H1 (cell line): ENCODE measurements around the gene STARD6. TPM values are rescaled to one million over a fixed set of nuclear protein-coding genes. Genes with fewer than 3 reads are reported as not detected.

Experiments used
- CHD2 ChIP-seq: IDR thresholded peaks from 2 replicates; pipeline ENCODE4 v1.6.1; 2012; ENCODE audit warnings: low read length, improper control_type of control experiment
- CHD7 ChIP-seq: fragments of 300-600 bp; sonication (generic); IDR thresholded peaks from 2 replicates; pipeline ENCODE4 v1.7.1; 2012; ENCODE audit warnings: low read length, moderate library complexity, mild to moderate bottlenecking, inconsistent platforms; ENCODE audit not compliant: insufficient replicate concordance
- HDAC6 ChIP-seq: IDR thresholded peaks from one replicate; pipeline ENCODE4 v1.7.1; 2012; ENCODE audit warnings: low read depth, mild to moderate bottlenecking, inconsistent platforms, low read length, moderate library complexity
- JUN ChIP-seq: IDR thresholded peaks from 2 replicates; pipeline ENCODE4 v1.6.1; 2011; ENCODE audit warnings: low read depth, mild to moderate bottlenecking, improper control_type of control experiment, low read length
- SRF ChIP-seq: IDR thresholded peaks from 2 replicates; pipeline ENCODE4 v1.6.1; 2011; ENCODE audit warnings: mild to moderate bottlenecking, low read depth, low read length, moderate library complexity
- TAF1 ChIP-seq: IDR thresholded peaks from 2 replicates; pipeline ENCODE4 v1.6.1; 2011; ENCODE audit warnings: mild to moderate bottlenecking, low read depth, low read length
- polyA plus RNA-seq, 7 experiments: library from polyadenylated mRNA; depleted of rRNA in 3 of 7; stranded (reverse) in 5 of 7; unstranded in 2 of 7; fragments of >200 nt in 5 of 7; fragments of 200-250 nt in 2 of 7; gene quantifications; 1 replicate in 5 of 7; 2 replicates in 1 of 7; 4 replicates in 1 of 7; pipeline versions ENCODE4 v1.2.1 to v1.2.3, GENCODE V29; 2011 to 2013; ENCODE audit warnings: missing spikeins in 2 of 7, mixed read lengths in 2 of 7
- total RNA-seq: library from RNA; stranded (reverse); fragmentation: NEBNext Ultra II Directional; extraction: Animal tissue kit (Norgen Biotek cat#: 25700); gene quantifications from 2 replicates; pipeline ENCODE4 v1.2.1, GENCODE V29; 2021

STARD6 gene
- total and polyA plus RNA-seq, 2 of the 8 experiments (the other 6 are each of a cell fraction or from before 2014, with no cell fraction given), result not detected

GRCh38 chr18:54316071-54316820 lies 41.4 kb downstream of the STARD6 start (continued):
- no peak for TF ChIP-seq CHD7
- TF ChIP-seq JUN, result no peak
- TF ChIP-seq SRF, result no peak
- no peak for TF ChIP-seq TAF1
- no peak for TF ChIP-seq HDAC6
- no peak for TF ChIP-seq CHD2
